Osteoblast (primary cell): Measurements from ENCODE around the gene PRR13. TPM values are rescaled to one million over a fixed set of nuclear protein-coding genes. Genes with fewer than 3 reads are reported as not detected.
A peak's percentile ranks its signal among the peaks of the same experiment; 100 is the strongest.

Source experiments
- DNase-seq: peaks from one replicate; pipeline ENCODE4 v3.0.0; 2011; ENCODE audit warnings: low spot score, mixed read lengths; ENCODE audit not compliant: insufficient read length; ENCODE audit errors: missing footprints
- H2AFZ ChIP-seq: 2 replicates; pipeline ENCODE4 v1.6.0; 2011; ENCODE audit warnings: mild to moderate bottlenecking, low read length
- H3K27ac ChIP-seq: 2 replicates; pipeline ENCODE4 v1.5.1; 2011; ENCODE audit warnings: mild to moderate bottlenecking, low read depth, low read length, moderate library complexity
- H3K27me3 ChIP-seq: 2 replicates; pipeline ENCODE4 v1.6.0; 2012; ENCODE audit warnings: mild to moderate bottlenecking, control low read depth, inconsistent platforms, low read length, moderate library complexity; ENCODE audit not compliant: insufficient read depth
- H3K36me3 ChIP-seq: 2 replicates; pipeline ENCODE4 v1.5.1; 2011; ENCODE audit warnings: mild to moderate bottlenecking, low read length, control low read depth, moderate library complexity; ENCODE audit not compliant: insufficient read depth
- H3K4me1 ChIP-seq: 2 replicates; pipeline ENCODE4 v1.5.1; 2011; ENCODE audit warnings: mild to moderate bottlenecking, low read length, control low read depth, moderate library complexity; ENCODE audit not compliant: insufficient read depth
- H3K4me2 ChIP-seq: 2 replicates; pipeline ENCODE4 v1.6.0; 2011; ENCODE audit warnings: mild to moderate bottlenecking, low read length; ENCODE audit not compliant: insufficient read depth
- H3K4me3 ChIP-seq: fragments of 200-600 bp; sonication (generic); 3 replicates; pipeline ENCODE4 v1.5.1; 2012; ENCODE audit warnings: mild to moderate bottlenecking, low read length, inconsistent platforms; ENCODE audit not compliant: insufficient read depth
- H3K79me2 ChIP-seq: 2 replicates; pipeline ENCODE4 v1.6.0; 2012; ENCODE audit warnings: mild to moderate bottlenecking, low read length, control low read depth, inconsistent platforms; ENCODE audit not compliant: insufficient read depth
- H3K9me3 ChIP-seq: 2 replicates; pipeline ENCODE4 v1.5.1; 2011; ENCODE audit warnings: low read depth, low read length, control low read depth
- H4K20me1 ChIP-seq: 2 replicates; pipeline ENCODE4 v1.6.0; 2012; ENCODE audit warnings: mild to moderate bottlenecking, low read length, control low read depth; ENCODE audit not compliant: insufficient read depth
- CTCF ChIP-seq: IDR thresholded peaks from 2 replicates; pipeline ENCODE4 v1.5.1; 2011; ENCODE audit warnings: mild to moderate bottlenecking, low read depth, low read length, moderate library complexity; ENCODE audit errors: extremely low read depth
- total RNA-seq: library from RNA; depleted of rRNA; stranded (reverse); fragments of >200 nt; gene quantifications from 2 replicates; pipeline ENCODE4 v1.2.3, GENCODE V29; 2012

Gene PRR13
- total RNA-seq, 1 donor: 55.0 TPM

GRCh38 chr12:53467880-53468279 lies 26.3 kb downstream of the PRR13 start:
- H3K4me3 ChIP-seq: no peak overlapping the region
- H3K9me3 ChIP-seq: no peaks in the 10 kb centered on the region
- no peak for TF ChIP-seq CTCF
- H2AFZ ChIP-seq: no peak overlapping the region
- peaks cover 89% of the 10 kb centered on the region for H3K79me2 ChIP-seq
- H3K36me3 ChIP-seq: peaks cover 96% of the 10 kb centered on the region
- no peak for DNase-seq
- peaks cover 56% of the 10 kb centered on the region for H4K20me1 ChIP-seq
- H3K27me3 ChIP-seq: no peaks in the 10 kb centered on the region
- peaks cover 14% of the 10 kb centered on the region for H3K4me1 ChIP-seq
- H3K4me2 ChIP-seq: no peak overlapping the region
- no peak overlapping the region for H3K27ac ChIP-seq

DNA sequence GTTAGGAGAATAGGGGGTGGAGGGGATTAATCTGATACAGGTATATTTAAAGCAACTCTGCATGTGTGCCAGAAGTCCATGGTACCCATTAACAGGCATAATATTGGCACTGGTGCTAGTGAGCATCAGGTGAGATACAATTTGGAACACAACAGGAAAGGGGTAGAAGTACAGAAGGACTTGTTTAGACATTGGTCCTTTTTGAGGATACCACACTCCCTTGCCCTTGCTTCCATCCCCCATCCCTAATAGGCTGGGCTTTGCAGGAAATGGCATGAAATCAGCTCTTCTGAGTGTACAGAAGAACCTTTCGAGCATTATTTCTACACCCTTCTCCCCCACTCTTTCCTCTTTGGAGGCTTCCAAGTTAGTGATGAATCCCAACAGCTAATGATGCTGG lies 26.7 kb downstream of the PRR13 start:
- Histone ChIP-seq H3K79me2 (peaks cover 87% of the 10 kb centered on the region), H3K27ac (no peak overlapping the region), H3K27me3 (no peaks in the 10 kb centered on the region), H3K36me3 (peaks cover 94% of the 10 kb centered on the region), H4K20me1 (peaks cover 56% of the 10 kb centered on the region), H2AFZ (no peak overlapping the region), H3K4me3 (no peak overlapping the region), H3K4me1 (peaks cover 16% of the 10 kb centered on the region), H3K9me3 (no peaks in the 10 kb centered on the region), H3K4me2 (no peak overlapping the region)
- no peak for TF ChIP-seq CTCF
- no peak for DNase-seq

- no peak for DNase-seq
- peaks cover 95% of the 10 kb centered on the region for H3K36me3 ChIP-seq
- H3K4me1 ChIP-seq: peaks cover 47% of the 10 kb centered on the region
- no peak overlapping the region for H3K4me2 ChIP-seq
- H2AFZ ChIP-seq: no peak overlapping the region
- peaks cover 68% of the 10 kb centered on the region for H4K20me1 ChIP-seq
- no peak for TF ChIP-seq CTCF
- no peaks in the 10 kb centered on the region for H3K27me3 ChIP-seq
- H3K79me2 ChIP-seq: peaks cover 88% of the 10 kb centered on the region
- no peak overlapping the region for H3K27ac ChIP-seq
- no peaks in the 10 kb centered on the region for H3K9me3 ChIP-seq
- no peak overlapping the region for H3K4me3 ChIP-seq
These were observed 30.6 kb downstream of the PRR13 start for GRCh38 chr12:53472056-53472582.

GRCh38 chr12:53474077-53474476 lies 32.5 kb downstream of the PRR13 start:
- peaks cover 64% of the 10 kb centered on the region for H3K4me1 ChIP-seq
- peaks cover 79% of the 10 kb centered on the region for H4K20me1 ChIP-seq
- DNase-seq: no peak
- peak overlapping the region; percentile 65 for H3K27ac ChIP-seq
- H3K4me2 ChIP-seq: no peak overlapping the region
- no peaks in the 10 kb centered on the region for H3K27me3 ChIP-seq
- no peaks in the 10 kb centered on the region for H3K9me3 ChIP-seq
- peaks cover 87% of the 10 kb centered on the region for H3K79me2 ChIP-seq
- H3K4me3 ChIP-seq: no peak overlapping the region
- no peak overlapping the region for H2AFZ ChIP-seq
- H3K36me3 ChIP-seq: peaks cover 93% of the 10 kb centered on the region
- no peak for TF ChIP-seq CTCF
